GM21786 (cell line): Measurements from ENCODE around the gene PCDH15.
"Not testable (repeated sequence)": the region's sequence is repeated elsewhere in the genome, so short reads cannot be mapped to it uniquely, and the experiment has no call there.

Source experiments
- ATAC-seq: cut with Tn5 transposase; IDR thresholded peaks from one replicate; pipeline ENCODE4 v1.9.1; 2021; ENCODE audit not compliant: unreplicated experiment

PCDH15 gene

GRCh38 chr10:54402576-54402975 is 398.5 kb downstream of the PCDH15 start:
- no peak for ATAC-seq

GRCh38 chr10:54396031-54396430 is 405.0 kb downstream of the PCDH15 start:
- no peak for ATAC-seq

DNA sequence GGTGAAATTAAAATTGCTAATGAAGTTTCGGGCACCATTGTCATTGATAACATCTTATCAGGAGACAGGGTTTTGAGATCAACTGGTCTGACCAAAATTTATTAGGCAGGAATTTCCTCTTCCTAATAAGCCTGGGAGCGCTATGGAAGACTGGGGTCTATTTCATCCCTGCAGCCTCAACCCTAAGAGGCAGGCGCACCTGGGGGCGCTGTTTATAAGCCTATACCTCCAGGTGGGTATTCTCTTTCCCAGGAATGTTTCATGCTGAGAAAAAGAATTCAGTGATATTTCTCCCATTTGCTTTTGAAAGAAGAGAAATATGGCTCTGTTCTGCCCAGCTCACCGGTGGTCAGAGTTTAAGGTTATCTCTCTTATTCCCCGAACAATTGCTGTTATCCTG is 406.4 kb downstream of the PCDH15 start:
- not testable (repeated sequence) for ATAC-seq

DNA sequence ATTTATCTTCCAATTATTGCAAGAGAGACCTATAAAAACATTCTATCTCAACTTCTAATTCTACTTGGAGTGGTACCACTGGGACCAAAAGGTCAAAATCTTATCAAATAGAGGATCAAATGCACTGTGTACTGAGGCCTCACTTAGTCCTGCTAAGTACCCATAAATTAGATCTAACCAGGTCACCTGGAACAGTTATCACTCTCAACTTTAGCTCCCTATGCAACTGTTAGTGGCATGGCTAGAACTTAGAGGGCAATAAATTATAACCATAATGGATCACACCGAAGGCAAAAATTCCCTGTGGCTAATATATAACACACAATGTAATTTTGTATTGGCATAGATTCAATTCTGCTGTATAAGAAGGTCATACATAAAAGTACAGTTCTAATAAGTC is 428.9 kb downstream of the PCDH15 start:
- no peak for ATAC-seq

DNA sequence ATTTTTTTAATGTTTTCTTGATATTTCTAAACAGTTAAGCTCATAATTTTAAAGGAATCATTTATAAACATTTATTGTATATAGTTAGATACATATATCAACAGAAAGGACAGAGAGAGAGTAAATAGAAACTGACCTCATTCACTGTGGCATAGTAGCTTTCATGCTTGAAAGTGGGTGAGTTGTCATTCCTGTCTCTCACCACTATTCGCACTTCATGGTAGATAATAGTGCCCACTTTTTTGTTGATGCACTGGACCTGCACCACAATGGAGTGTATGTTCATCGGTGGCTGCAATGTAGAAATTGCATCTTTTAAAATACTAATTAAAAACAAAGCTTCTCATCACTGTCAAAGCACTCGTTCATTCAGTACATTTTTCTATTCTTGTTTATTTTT is 432.0 kb downstream of the PCDH15 start:
- no peak for ATAC-seq

GRCh38 chr10:54363390-54363789 is 437.6 kb downstream of the PCDH15 start:
- no peak for ATAC-seq

GRCh38 chr10:54342058-54342457 is 459.0 kb downstream of the PCDH15 start:
- ATAC-seq = no peak

- no peak for ATAC-seq
Measured at GRCh38 chr10:54335296-54335695, 465.7 kb downstream of the PCDH15 start.

- no peak for ATAC-seq
Measured at GRCh38 chr10:54319341-54319740, 481.7 kb downstream of the PCDH15 start.

DNA sequence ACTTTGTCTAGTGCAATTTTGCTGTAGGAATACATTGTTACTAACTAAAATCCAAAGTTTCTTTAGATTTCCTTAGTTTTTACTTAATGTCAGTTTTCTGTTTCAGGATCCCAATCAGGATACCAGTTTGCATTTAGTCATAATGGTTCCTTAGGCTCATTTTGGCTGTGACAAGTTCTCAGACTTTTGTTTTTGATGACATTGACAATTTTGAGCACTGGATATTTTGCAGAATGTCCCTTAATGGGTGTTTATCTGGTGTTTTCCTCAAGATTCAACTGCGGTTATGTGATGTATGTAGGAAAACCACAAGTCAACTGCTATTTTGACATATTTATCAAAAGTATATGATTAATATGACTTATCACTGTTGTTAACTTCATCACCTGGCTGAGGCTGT is 482.6 kb downstream of the PCDH15 start:
- no peak for ATAC-seq

GRCh38 chr10:54314430-54314829 is 486.6 kb downstream of the PCDH15 start:
- no peak for ATAC-seq

DNA sequence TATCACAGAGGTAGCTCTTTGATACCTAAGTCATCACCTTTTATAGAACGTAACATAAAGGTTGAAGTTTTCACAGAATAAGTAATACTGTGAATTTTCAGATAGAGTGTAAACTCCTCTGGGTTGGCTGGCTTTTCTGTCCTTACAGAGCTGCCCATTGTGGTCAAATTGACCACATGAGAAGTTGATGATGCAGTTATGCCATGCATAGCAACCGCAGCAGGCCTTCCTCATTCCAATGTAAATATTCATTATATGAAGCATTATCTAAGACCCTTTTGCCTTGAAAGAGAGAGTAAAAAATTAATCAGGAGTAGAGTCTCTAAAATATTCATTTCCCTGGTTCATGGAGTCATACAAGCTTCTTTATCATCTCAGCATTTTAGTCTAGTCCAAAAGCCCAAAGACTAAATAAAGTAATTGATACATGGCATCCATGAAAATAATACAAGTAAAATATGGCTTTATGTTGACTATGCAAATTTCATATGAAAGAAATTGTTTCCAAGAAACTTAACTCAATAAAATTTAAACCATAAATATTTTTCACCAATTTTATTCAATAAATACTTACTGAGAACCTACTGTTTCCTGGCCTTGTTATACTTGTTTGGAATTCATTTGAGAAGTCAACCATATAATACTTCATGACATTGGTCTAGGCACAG is 516.4 kb downstream of the PCDH15 start:
- ATAC-seq = no peak

DNA sequence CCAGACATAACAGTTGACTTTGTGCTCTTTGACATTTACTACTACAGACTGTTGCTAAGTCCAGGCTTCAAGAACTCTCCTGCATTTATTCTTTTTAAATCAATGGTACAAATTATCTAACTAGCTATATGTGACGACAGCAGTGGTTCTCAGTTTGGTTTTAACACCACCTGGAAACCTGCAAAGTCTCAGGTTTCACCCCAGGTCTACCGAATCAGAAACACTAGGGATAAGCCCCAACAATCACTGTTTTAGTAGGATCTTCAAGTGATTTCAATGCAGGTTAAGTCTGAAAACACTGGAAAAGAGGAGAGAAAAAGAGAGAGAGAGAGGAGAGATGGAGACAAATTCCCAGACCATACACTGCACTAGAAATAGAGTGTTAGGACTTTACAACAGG is 519.0 kb downstream of the PCDH15 start:
- no peak for ATAC-seq

GRCh38 chr10:54266395-54266794 is 534.6 kb downstream of the PCDH15 start:
- no peak for ATAC-seq

GRCh38 chr10:54262726-54263125 is 538.3 kb downstream of the PCDH15 start:
- ATAC-seq = no peak

DNA sequence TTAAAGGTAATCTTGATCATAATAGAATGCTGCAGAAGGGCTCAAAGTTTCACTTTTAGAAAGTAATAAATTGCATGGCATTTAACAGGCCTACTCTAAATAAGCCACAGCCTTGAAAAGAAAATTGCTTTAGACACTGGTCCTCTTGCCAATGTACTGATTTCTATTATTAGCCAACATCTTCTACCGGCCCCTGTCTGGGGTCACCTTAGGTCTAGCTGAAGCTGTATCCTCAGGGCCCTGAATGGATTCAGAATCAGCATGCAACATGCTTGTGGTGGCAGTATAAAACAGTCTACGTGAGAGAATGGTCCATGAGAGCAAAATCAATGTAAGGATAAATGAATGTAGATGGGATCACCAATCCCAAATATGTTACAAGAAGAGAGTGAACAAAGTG is 541.9 kb downstream of the PCDH15 start:
- ATAC-seq = no peak

DNA sequence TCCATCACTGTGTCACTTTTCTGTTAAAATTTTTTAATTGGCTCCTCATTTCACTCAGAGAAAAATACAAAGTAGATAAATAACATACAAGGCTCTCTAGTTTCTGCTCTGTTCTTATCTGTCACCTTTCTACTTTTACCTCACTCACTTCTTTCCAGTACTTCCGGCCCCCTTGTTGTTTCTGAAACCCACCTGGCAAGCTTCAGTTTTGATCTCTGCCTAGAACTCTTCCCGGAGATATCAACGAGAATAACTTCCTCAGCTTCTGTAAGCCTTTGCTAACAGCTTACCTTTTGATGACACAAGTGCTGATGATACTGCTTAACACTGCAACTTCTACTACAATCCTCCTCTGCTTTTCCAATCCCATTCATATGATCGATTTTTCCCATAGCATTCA is 566.2 kb downstream of the PCDH15 start:
- no peak for ATAC-seq

DNA sequence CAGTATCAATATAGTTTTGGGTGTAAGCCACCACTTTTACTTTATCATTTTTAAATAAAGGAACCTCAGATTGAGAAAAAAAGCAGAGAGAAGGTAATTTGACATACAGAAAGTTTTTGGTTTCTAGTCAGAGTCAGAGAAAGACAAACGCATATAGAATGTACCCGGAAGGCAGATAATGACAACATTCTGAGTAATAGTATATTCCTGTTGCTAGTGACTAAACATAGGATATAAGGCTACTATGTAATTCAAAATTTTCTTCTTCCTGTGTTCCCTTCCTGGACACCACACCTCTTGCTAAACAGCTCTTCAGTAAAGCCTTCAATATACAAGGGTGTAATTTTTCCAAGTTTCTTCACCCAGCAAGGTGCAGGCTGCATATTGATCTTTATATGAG is 597.6 kb downstream of the PCDH15 start:
- no peak for ATAC-seq

- no peak for ATAC-seq
Measured at GRCh38 chr10:54198051-54198450, 603.0 kb downstream of the PCDH15 start.

DNA sequence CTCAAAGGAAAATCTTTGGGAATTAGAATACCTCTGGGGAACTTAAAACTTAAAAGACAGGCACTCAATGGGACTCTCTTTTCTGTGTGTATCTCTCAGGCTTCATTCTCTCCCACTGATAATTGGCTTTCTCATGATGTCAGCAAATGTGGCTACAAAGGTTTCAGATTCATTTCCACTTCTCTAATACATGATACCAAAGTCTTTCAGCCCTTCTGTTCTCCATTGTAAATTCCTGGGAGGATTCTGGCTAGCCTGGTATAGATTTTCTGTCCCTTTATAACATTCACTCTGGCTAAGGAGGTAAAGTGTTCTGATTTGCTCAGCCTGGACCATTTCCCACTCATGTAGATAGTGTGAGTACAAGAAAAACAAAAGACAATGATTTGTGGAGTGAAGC is 606.2 kb downstream of the PCDH15 start:
- no peak for ATAC-seq

DNA sequence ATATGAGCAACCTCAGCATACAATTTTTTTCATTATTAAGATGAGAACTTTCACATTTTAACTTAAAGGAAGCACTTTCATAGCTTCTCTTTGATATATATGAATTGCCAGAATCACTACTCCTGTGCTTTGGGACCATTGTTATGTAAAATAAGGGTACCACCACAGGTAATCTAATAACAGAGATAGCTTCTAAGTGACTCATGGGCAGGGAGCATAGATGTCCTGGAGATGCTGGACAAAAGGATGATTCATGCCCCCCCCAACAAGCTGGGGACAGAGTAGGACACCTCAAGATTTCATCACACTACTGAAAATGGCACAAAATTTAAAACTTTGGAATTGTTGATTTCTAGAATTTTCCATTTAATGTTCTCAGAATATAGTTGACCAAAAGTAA is 641.1 kb downstream of the PCDH15 start:
- ATAC-seq = no peak

GRCh38 chr10:54148508-54148907 is 652.5 kb downstream of the PCDH15 start:
- ATAC-seq = no peak

- no peak for ATAC-seq
Measured at GRCh38 chr10:54139819-54140428, 661.1 kb downstream of the PCDH15 start.
